ENCODE measurements around the gene SEMA3A.

The SEMA3A gene

DNA sequence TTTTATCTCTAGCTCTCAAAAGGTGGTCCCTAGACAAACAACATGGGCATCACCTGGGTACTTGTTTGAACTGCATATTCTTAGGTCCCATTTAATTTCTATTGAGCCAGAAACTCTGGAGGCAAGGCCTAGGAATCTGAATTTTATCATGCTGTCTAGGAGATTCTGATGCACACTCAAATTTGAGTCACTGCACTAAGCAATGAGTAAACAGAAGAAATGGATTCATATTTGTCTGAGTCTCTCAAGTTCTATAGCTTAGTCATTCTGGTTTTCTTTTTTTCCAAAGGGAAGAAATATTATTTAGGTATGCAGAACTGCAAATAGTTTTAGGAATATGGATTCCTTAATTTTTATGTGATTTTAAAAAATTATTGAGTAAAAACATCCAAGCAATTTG, 185.5 kb downstream of the SEMA3A start:
- no peak for DNase-seq (ENCODE audit: low read depth)

DNA sequence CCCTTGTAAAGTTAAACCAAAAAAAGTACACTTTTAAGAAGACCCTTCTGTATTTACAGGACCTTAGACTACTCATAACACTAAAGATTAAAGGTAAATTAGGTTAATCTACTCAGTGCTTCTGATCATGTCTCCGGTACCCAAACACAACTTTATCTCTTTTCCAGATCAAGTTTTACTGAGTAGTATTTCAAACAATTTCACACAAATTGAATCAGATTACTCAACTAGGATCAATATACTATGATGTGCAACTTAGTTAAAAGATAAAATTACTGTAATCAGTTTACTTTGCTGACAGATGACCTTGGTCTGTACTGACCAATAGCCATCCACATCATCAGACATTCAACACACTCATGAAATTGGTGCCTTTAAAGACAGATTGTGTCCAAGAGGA, 191.4 kb downstream of the SEMA3A start:
- no peak for DNase-seq (ENCODE audit: low read depth)

- DNase-seq (ENCODE audit: low read depth), result no peak
Measured at GRCh38 chr7:84002348-84002747, 192.2 kb downstream of the SEMA3A start.

DNA sequence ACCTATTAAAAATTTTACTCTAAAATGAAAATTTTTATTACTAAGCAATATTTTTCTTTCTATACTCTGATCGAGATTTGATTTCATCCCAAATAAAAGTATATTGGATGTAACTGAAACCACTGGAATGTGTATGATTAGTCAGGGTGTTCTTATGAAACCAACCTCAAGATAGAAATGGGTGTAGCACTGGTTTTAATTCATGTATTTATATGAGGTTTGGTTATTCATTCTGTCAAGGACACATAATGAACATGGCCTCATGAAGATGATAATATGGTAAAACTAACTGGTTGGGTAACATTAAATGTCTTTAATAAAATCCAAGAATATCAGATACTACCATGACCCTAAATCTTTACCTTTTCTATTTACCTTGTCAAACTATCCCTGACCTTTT, 197.7 kb downstream of the SEMA3A start:
- no peak for DNase-seq (ENCODE audit: low read depth)

- DNase-seq (ENCODE audit: low read depth), result no peak
Measured at GRCh38 chr7:83987764-83988163, 206.8 kb downstream of the SEMA3A start.

GRCh38 chr7:83985821-83986220, 208.8 kb downstream of the SEMA3A start:
- DNase-seq (ENCODE audit: low read depth), result no peak

DNA sequence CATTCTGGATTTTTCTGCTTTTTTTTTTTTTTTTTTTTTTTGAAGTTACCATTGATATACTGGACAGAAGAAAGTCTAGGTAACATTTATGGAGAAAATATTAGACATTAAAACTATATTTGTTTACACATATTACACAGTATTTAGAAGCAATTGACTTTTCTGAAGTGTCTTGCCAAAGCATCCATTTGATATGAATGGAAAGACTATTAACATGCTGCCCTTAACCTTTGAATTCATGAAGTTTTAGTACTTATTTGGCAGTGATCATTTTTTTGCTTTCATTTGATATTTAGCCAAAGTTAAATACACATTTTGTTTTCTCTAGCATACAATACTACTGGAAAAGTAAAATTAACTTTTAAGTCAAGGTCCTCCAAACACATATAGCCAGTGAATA, 210.0 kb downstream of the SEMA3A start:
- DNase-seq (ENCODE audit: low read depth), result no peak

GRCh38 chr7:83984076-83984475, 210.5 kb downstream of the SEMA3A start:
- no peak for DNase-seq (ENCODE audit: low read depth)

- DNase-seq (ENCODE audit: low read depth), result no peak
Measured at GRCh38 chr7:83983606-83984005, 211.0 kb downstream of the SEMA3A start.

DNA sequence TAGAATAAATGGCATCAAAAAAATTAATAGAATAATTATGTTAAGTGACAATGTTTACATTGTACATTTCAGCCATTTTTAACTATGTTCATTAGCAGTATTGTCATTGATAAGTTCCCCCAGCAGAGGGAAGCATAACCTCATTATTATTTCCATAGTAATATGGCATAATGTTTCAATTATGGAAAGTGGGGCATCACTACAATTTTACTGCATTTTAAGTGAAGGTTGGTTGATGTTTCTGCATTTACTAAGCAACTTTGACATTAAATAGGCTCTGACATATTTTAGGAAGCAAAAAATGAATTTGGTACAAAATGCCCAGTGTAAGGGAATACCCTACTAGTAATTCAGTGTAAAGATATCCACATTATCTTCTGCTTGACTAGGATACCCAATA, 218.3 kb downstream of the SEMA3A start:
- no peak for DNase-seq (ENCODE audit: low read depth)

DNA sequence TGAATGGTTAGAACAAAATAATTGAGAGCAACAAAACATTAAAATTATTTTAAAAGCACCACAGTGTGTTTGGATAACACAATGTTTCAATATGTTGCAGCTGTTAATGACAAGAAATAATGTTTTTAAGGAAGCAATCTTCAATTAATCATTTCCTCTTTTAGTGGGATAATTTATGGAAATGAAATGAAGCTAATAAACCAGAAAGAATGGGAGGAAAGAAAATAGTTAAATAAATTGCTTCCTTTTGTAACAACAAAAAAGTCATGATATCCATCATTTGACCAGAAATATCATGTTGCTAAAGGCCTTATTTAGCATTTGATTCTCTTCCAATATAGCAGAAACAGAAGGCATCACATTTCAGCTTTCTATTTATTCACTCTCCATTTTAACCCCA, 224.5 kb downstream of the SEMA3A start:
- DNase-seq (ENCODE audit: low read depth), result no peak

GRCh38 chr7:83964318-83964717, 230.3 kb downstream of the SEMA3A start:
- no peak for DNase-seq (ENCODE audit: low read depth)

DNA sequence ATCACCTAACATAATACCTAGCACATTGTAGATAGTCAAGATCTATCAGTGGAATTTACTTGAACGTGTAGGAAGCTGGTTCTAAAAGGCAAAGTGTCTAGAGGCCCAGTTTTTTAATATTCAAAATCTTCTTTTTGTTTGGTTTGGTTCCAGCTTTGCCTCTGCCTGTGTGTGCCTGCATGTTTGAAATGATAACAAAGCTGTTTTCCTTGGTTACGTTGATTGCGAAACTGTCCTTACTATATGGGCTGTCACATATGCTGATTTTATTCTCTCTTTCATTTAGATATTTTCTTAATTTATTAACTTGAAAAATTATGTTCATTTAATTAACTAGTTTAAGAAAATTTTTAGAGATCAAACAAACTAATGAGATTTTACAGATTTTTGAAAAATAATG, 237.3 kb downstream of the SEMA3A start:
- DNase-seq (ENCODE audit: low read depth), result no peak

DNA sequence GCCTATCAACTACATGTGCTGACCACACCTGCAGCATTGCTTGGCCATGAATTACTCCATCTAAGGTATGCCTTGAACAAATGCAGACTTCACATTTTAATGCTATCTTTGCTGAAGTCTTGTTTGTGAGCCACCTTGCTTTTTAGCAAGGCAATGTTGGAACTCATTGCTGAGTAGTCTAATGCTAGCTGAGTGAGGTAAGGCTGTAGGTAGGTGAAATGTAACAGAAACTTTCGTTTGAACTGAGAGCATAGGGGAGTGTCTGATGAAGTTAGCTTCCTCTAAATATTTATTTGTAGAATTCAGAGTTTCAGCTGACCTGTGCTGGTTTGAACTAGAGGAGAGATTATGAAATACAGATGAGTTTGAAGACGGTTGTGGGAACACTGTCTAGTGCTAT, 238.5 kb downstream of the SEMA3A start:
- DNase-seq (ENCODE audit: low read depth), result no peak

DNA sequence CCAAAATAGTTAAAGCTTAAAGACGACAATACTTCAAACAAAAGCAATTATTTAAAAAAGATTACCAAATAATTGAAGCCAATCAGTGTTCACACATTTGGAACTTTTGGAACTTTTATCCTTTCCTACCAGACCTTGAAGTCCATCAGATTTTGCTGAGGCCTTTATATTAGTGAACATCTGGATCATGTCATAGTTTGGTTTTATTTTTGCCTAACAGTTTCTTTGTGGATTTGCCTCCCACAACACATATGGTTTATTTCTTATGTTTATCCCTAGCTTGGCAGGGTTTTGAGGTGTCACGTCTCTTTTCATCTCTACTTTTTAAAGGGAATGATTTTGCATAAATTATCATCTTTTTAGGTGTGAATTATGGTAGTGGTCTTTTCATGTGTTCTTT, 242.4 kb downstream of the SEMA3A start:
- DNase-seq (ENCODE audit: low read depth), result no peak

- DNase-seq (ENCODE audit: low read depth), result no peak
Measured at GRCh38 chr7:83947260-83947659, 247.3 kb downstream of the SEMA3A start.

- DNase-seq (ENCODE audit: low read depth), result no peak
Measured at GRCh38 chr7:83946801-83947200, 247.8 kb downstream of the SEMA3A start.

GRCh38 chr7:83941300-83941699, 253.3 kb downstream of the SEMA3A start:
- no peak for DNase-seq (ENCODE audit: low read depth)

GRCh38 chr7:83937930-83938329, 256.7 kb downstream of the SEMA3A start:
- no peak for DNase-seq (ENCODE audit: low read depth)

GRCh38 chr7:83936056-83936708, 258.4 kb downstream of the SEMA3A start:
- no peak for DNase-seq (ENCODE audit: low read depth)

GRCh38 chr7:83934118-83934734, 260.4 kb downstream of the SEMA3A start:
- no peak for DNase-seq (ENCODE audit: low read depth)

DNA sequence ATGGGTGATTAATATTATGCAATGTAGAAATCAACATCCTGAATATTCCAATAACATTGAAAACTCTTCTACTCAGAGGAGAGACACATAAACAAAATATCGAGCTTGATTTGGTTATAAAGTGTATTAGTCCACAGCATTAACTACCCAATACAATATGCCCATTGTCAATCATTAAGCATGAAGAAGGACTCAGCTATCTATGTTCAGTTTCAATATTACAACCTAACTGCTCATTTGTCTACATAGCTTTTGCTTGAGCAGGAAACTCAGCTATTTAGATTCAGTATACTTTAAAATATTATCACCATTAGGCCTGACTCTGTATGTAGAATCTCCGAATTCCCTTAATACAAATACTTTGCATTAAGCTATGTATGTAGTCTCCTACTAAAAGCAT, 262.6 kb downstream of the SEMA3A start:
- no peak for DNase-seq (ENCODE audit: low read depth)

DNA sequence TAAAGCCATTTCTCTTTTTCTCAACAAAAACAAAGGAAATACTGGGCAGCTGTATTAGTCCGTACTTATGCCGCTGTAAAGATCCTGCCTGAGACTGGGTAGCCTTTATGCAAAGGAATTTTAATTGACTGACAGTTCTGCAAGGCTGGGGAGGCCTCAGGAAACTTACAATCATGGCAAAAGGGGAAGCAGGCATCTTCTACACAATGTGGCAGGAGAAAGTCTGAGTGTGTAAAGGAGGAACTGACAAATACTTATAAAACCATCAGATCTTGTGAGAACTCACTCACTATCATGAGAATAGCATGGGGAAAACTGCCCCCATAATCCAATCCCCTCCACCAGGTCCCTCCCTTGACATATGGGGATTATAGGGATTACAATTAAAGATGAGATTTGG, 264.3 kb downstream of the SEMA3A start:
- no peak for DNase-seq (ENCODE audit: low read depth)

GRCh38 chr7:83925860-83926259, 268.7 kb downstream of the SEMA3A start:
- no peak for DNase-seq (ENCODE audit: low read depth)
